HepG2 (cell line): ENCODE measurements around the gene IFNA2. TPM values are rescaled to one million over a fixed set of nuclear protein-coding genes. Genes with fewer than 3 reads are reported as not detected.

Experiments used
- CBX2 ChIP-seq, 2 experiments: fragments of 200-600 bp in 1 of 2; sonication (generic); formaldehyde crosslinking in 1 of 2; IDR thresholded peaks; 2 replicates each; pipeline versions ENCODE4 v1.7.0 to v1.8.1; 2018 to 2022; ENCODE audit warnings: low read depth in 2 of 2, low read length in 1 of 2, mild to moderate bottlenecking in 1 of 2, missing genetic modification reagents in 1 of 2
- CHD4 ChIP-seq: fragments of 200-600 bp; sonication (generic); IDR thresholded peaks from 2 replicates; pipeline ENCODE4 v1.7.0; 2017; ENCODE audit warnings: mild to moderate bottlenecking, low read length, borderline replicate concordance
- ELK4 ChIP-seq: sonication (generic); formaldehyde crosslinking; IDR thresholded peaks from 2 replicates; pipeline ENCODE4 v1.9.0; 2021; ENCODE audit warnings: missing genetic modification reagents, borderline replicate concordance
- ETV5 ChIP-seq: IDR thresholded peaks from 2 replicates; pipeline ENCODE4 v1.6.1; 2018; ENCODE audit warnings: missing biosample characterization, missing genetic modification reagents, inconsistent platforms, borderline replicate concordance
- FOXK2 ChIP-seq: fragments of 450-650 bp; IDR thresholded peaks from 2 replicates; pipeline ENCODE4 v1.6.1; 2016
- JUN ChIP-seq: sonication (generic); formaldehyde crosslinking; IDR thresholded peaks from 2 replicates; pipeline ENCODE4 v1.4.0; 2020; ENCODE audit warnings: mild to moderate bottlenecking, missing genetic modification reagents
- NFIC ChIP-seq: IDR thresholded peaks from 2 replicates; pipeline ENCODE4 v1.6.1; 2012; ENCODE audit warnings: mild to moderate bottlenecking, low read length, inconsistent platforms
- REST ChIP-seq, 2 experiments: IDR thresholded peaks; 2 replicates each; pipeline ENCODE4 v1.6.1; 2011 to 2012; ENCODE audit warnings: low read length in 2 of 2, borderline replicate concordance in 1 of 2, low read depth in 1 of 2, mild to moderate bottlenecking in 1 of 2, moderate library complexity in 1 of 2
- RNF2 ChIP-seq: fragments of 450-650 bp; conservative IDR thresholded peaks from 2 replicates; pipeline ENCODE4 v1.6.1; 2016; ENCODE audit warnings: low read depth
- TOE1 ChIP-seq: sonication (generic); formaldehyde crosslinking; IDR thresholded peaks from 2 replicates; pipeline ENCODE4 v1.4.0; 2020; ENCODE audit warnings: mild to moderate bottlenecking, missing genetic modification reagents
- ZC3H13 ChIP-seq: sonication (generic); formaldehyde crosslinking; IDR thresholded peaks from 2 replicates; pipeline ENCODE4 v1.8.1; 2023; ENCODE audit warnings: mild to moderate bottlenecking, missing genetic modification reagents, moderate library complexity
- ZFP91 ChIP-seq: sonication (generic); formaldehyde crosslinking; IDR thresholded peaks from 2 replicates; pipeline ENCODE4 v1.9.0; 2022; ENCODE audit warnings: missing genetic modification reagents, mild to moderate bottlenecking, borderline replicate concordance
- ZNF18 ChIP-seq: sonication (generic); formaldehyde crosslinking; IDR thresholded peaks from 2 replicates; pipeline ENCODE4 v1.8.0; 2022; ENCODE audit warnings: mild to moderate bottlenecking, missing genetic modification reagents; ENCODE audit not compliant: insufficient replicate concordance
- ZNF232 ChIP-seq: sonication (generic); formaldehyde crosslinking; IDR thresholded peaks from 2 replicates; pipeline ENCODE4 v1.4.0; 2020; ENCODE audit warnings: missing genetic modification reagents, borderline replicate concordance
- ZNF33B ChIP-seq: sonication (generic); formaldehyde crosslinking; IDR thresholded peaks from 2 replicates; pipeline ENCODE4 v1.5.1; 2020; ENCODE audit warnings: mild to moderate bottlenecking, missing genetic modification reagents
- ZNF704 ChIP-seq: sonication (generic); formaldehyde crosslinking; IDR thresholded peaks from 2 replicates; pipeline ENCODE4 v1.8.1; 2023; ENCODE audit warnings: mild to moderate bottlenecking, inconsistent platforms, moderate library complexity, missing genetic modification reagents, borderline replicate concordance
- polyA plus RNA-seq, 8 experiments: library from polyadenylated mRNA; depleted of rRNA in 3 of 8; stranded (reverse) in 7 of 8; unstranded in 1 of 8; fragments of >200 nt; fragmentation: Illumina TruSeq in 4 of 8; extraction: Trizol in 4 of 8; gene quantifications; 2 replicates each; pipeline versions ENCODE4 v1.2.1 to v1.2.3, GENCODE V29; 2011 to 2016; ENCODE audit warnings: low read depth in 4 of 8, missing spikeins in 1 of 8, mixed read lengths in 1 of 8; ENCODE audit not compliant: insufficient read depth in 1 of 8
- total RNA-seq, 5 experiments: library from RNA; depleted of rRNA; stranded (reverse); fragments of >200 nt; fragmentation: Illumina TruSeq; extraction: Trizol; gene quantifications; 2 replicates each; pipeline ENCODE4 v1.2.3, GENCODE V29; 2016; ENCODE audit warnings: low read depth in 1 of 5

Gene IFNA2
- total and polyA plus RNA-seq, 2 of the 13 experiments (the other 11 are each of a cell fraction or from before 2014, with no cell fraction given): not detected

- TF ChIP-seq ZNF232 (CRISPR knock-in tag) (peak; percentile 84; the same call in 1 of the 2 replicates), NFIC (no peak), CBX2 (IDR thresholded peaks at IDR 0.05; ENCODE audit: low read depth, low read length) (no peak), CBX2 (CRISPR knock-in tag; IDR thresholded peaks at IDR 0.05; ENCODE audit: low read depth) (no peak), FOXK2 (no peak), ZNF18 (CRISPR knock-in tag) (peak; percentile 62), RNF2 (0 out of 2 replicates have a peak, but pooled peaks have one; percentile 68), ZFP91 (peak; percentile 57; the same call in 1 of the 2 replicates), JUN (peak; percentile 75), ZNF33B (CRISPR knock-in tag) (peak; percentile 63; the same call in 1 of the 2 replicates), ZC3H13 (0 out of 2 replicates have a peak, but pooled peaks have one; percentile 36), ELK4 (no peak), ZNF704 (CRISPR knock-in tag) (no peak), CHD4 (no peak), TOE1 (no peak), REST (IDR thresholded peaks at IDR 0.05; ENCODE audit: borderline replicate concordance in 1 of 2, low read depth in 1 of 2, low read length in 2 of 2) (peak in 1 of 2 experiments; percentile 22; a peak in 1 of 4 replicates), ETV5 (CRISPR knock-in tag) (peak; percentile 66)
Measured at GRCh38 chr9:21334701-21335632, 50.2 kb downstream of the IFNA2 start, which contains the start of gene KLHL9 (continued).
